OCI-LY1 (cell line): ENCODE data around the gene MYO15A.

Experiments used
- CTCF ChIP-seq: fragments of 200-600 bp; sonication (generic), shearing (Covaris generic); IDR thresholded peaks from 2 replicates; pipeline ENCODE4 v1.5.1; 2017; ENCODE audit warnings: mild to moderate bottlenecking, antibody characterized with exemption, low read length, moderate library complexity, mixed read lengths
- EZH2 ChIP-seq: fragments of 200-600 bp; sonication (generic), shearing (Covaris generic); IDR thresholded peaks from 2 replicates; pipeline ENCODE4 v1.8.0; 2017; ENCODE audit warnings: borderline replicate concordance, mixed run types, mild to moderate bottlenecking, antibody characterized with exemption, low read length, moderate library complexity, mixed read lengths

DNA sequence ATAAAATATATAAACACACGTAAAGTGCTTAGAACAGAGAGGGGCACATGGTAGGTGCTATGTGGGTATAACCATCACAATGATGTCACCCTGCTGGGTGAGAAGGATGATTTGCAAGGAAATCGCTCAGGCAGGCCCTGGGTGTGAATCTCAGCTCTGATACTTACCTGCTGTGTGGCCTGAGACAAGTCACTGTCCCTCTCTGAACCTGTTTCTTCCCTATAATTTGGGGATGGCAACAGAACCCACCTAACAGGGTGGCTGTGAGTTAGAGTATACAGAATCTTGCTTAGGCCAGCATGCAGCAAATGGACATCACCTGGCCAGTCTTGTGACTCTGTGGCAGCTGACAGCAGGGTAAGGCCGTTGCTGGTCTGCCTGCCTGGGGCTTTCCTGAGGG, 38.4 kb downstream of the MYO15A start:
- TF ChIP-seq CTCF (no peak), EZH2 (no peak)
